Neural crest cell (in vitro differentiated cells): ENCODE measurements around the gene SEC11A. TPM values are rescaled to one million over a fixed set of nuclear protein-coding genes. Genes with fewer than 3 reads are reported as not detected.

ENCODE experiments used
- DNase-seq: peaks from one replicate; pipeline ENCODE4 v3.0.0; 2021; ENCODE audit warnings: low read depth, mixed read lengths, low spot score
- H3K27ac Mint-ChIP-seq: one replicate; pipeline ENCODE4 v1.8.0; 2021; ENCODE audit warnings: mild to moderate bottlenecking, mixed read lengths; ENCODE audit not compliant: unreplicated experiment
- H3K27me3 Mint-ChIP-seq: 2 replicates; pipeline ENCODE4 v1.8.0; 2021; ENCODE audit warnings: low read depth, mild to moderate bottlenecking, mixed read lengths
- H3K36me3 Mint-ChIP-seq: 2 replicates; pipeline ENCODE4 v1.8.0; 2021; ENCODE audit warnings: low read depth, mild to moderate bottlenecking, mixed read lengths
- H3K4me1 Mint-ChIP-seq: 2 replicates; pipeline ENCODE4 v1.8.0; 2021; ENCODE audit warnings: mixed read lengths
- H3K4me3 Mint-ChIP-seq: one replicate; pipeline ENCODE4 v1.8.0; 2021; ENCODE audit warnings: mild to moderate bottlenecking, mixed read lengths
- H3K9me3 Mint-ChIP-seq: 2 replicates; pipeline ENCODE4 v1.8.0; 2021; ENCODE audit warnings: mixed read lengths
- total RNA-seq: library from RNA; stranded (reverse); gene quantifications from 2 replicates; pipeline ENCODE4 v1.2.1, GENCODE V29; 2021
- TF ChIP-seq, protein P1 (sequence below): fragments of 200-600 bp; sonication (generic); conservative IDR thresholded peaks from 2 replicates; pipeline ENCODE4 v1.5.0; 2021; ENCODE audit warnings: antibody characterized with exemption, mild to moderate bottlenecking

Gene SEC11A
- total RNA-seq, 1 donor from 2014 or later, result 201 TPM

DNA sequence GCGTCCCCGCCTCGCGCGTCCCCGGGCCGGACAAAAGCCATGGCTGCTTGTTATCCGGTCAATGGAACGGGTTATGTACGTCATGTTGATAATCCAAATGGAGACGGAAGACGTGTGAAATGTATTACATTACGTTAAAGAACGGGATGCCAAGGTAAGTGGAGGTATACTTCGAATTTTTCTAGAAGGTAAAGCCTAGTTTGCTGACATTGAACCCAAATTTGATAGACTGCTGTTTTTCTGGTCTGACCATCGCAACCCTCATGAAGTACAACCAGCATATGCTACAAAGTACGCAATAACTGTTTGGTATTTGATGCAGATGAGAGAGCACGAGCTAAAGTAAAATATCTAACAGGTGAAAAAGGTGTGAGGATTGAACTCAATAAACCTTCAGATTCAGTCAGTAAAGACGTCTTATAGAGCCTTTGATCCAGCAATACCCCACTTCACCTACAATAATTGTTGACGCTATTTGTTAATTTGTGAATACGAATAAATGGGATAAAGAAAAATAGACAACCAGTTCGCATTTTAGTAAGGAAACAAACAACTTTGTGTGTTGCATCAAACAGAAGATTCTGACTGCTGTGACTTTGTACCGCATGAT is 81.6 kb downstream of the SEC11A start:
- peak overlapping the region; percentile 56 for H3K4me3 Mint-ChIP-seq
- H3K27ac Mint-ChIP-seq, result no peak overlapping the region
- peaks cover 10% of the 10 kb centered on the region for H3K27me3 Mint-ChIP-seq
- TF ChIP-seq, protein P1, sequence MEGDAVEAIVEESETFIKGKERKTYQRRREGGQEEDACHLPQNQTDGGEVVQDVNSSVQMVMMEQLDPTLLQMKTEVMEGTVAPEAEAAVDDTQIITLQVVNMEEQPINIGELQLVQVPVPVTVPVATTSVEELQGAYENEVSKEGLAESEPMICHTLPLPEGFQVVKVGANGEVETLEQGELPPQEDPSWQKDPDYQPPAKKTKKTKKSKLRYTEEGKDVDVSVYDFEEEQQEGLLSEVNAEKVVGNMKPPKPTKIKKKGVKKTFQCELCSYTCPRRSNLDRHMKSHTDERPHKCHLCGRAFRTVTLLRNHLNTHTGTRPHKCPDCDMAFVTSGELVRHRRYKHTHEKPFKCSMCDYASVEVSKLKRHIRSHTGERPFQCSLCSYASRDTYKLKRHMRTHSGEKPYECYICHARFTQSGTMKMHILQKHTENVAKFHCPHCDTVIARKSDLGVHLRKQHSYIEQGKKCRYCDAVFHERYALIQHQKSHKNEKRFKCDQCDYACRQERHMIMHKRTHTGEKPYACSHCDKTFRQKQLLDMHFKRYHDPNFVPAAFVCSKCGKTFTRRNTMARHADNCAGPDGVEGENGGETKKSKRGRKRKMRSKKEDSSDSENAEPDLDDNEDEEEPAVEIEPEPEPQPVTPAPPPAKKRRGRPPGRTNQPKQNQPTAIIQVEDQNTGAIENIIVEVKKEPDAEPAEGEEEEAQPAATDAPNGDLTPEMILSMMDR, result no peak
- H3K36me3 Mint-ChIP-seq, result peaks cover 6% of the 10 kb centered on the region
- DNase-seq, result no peak
- no peaks in the 10 kb centered on the region for H3K9me3 Mint-ChIP-seq
- peaks cover 31% of the 10 kb centered on the region for H3K4me1 Mint-ChIP-seq

DNA sequence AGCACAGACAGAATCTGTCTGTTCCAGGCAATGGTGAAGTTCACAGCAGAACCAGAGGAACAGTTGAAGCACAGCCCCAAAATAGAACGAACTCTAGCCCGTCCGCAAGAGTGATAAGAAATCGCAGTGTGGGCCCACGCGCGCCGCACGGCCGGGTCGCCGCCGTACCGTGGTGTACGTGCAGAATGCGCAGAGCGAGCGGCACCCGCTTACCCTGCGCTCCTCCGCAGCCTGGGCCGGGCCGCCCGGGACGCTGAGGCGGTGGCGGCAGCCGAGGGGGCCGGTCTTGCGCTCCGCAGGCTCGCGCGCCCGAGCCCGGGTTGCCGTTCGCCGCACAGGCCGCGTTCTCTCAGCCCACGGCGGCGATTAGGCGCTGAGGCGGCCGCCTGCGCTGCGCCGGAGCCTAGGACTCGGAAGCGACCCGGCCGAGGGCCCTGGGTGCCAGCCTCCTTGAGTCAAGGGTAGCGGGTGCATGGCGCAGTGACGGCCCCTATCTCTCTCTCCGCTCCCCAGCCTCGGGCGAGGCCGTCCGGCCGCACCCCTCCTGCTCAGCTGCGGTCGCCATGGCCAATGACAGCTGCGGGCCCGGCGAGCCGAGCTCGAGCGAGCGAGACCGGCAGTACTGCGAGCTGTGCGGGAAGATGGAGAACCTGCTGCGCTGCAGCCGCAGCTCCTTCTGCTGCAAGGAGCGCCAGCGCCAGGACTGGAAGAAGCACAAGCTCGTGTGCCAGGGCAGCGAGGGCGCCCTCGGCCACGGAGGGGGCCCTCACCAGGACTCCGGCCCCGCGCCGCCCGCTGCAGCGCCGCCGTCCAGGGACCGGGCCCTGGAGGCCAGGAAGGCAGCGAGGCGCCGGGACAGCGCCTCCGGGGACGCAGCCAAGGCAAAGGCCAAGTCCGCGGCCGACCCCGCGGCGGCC is 82.4 kb downstream of the SEC11A start:
- TF ChIP-seq, protein P1, result no peak
- no peak overlapping the region for H3K27ac Mint-ChIP-seq
- peak overlapping the region; percentile 92 for H3K4me3 Mint-ChIP-seq
- H3K27me3 Mint-ChIP-seq, result peaks cover 10% of the 10 kb centered on the region
- peaks cover 6% of the 10 kb centered on the region for H3K36me3 Mint-ChIP-seq
- DNase-seq, result peak; percentile 54
- peaks cover 31% of the 10 kb centered on the region for H3K4me1 Mint-ChIP-seq
- H3K9me3 Mint-ChIP-seq, result no peaks in the 10 kb centered on the region

DNA sequence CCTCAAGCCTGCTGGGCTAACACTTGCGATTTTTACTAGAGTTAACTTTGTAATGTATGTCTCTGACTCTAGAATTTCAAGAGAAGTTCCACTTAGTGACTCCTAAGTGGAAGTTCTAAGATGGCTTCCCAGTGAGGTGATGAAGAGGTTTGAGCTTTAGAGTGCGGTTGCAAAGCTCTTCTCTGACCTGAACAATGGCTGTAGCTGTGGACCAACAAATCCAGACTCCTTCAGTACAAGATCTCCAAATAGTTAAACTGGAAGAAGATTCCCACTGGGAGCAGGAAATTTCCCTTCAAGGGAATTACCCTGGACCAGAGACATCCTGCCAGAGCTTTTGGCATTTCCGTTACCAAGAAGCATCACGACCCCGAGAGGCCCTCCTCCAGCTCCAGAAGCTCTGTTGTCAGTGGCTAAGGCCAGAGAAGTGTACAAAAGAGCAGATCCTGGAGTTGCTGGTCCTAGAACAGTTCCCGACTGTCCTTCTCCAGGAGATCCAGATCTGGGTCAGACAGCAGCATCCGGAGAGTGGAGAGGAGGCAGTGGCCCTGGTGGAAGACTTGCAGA is 84.2 kb downstream of the SEC11A start:
- TF ChIP-seq, protein P1, result no peak
- H3K4me1 Mint-ChIP-seq, result peaks cover 31% of the 10 kb centered on the region
- DNase-seq, result no peak
- H3K9me3 Mint-ChIP-seq, result no peaks in the 10 kb centered on the region
- H3K4me3 Mint-ChIP-seq, result peak overlapping the region; percentile 96
- peaks cover 10% of the 10 kb centered on the region for H3K27me3 Mint-ChIP-seq
- peaks cover 6% of the 10 kb centered on the region for H3K36me3 Mint-ChIP-seq
- H3K27ac Mint-ChIP-seq, result no peak overlapping the region

DNA sequence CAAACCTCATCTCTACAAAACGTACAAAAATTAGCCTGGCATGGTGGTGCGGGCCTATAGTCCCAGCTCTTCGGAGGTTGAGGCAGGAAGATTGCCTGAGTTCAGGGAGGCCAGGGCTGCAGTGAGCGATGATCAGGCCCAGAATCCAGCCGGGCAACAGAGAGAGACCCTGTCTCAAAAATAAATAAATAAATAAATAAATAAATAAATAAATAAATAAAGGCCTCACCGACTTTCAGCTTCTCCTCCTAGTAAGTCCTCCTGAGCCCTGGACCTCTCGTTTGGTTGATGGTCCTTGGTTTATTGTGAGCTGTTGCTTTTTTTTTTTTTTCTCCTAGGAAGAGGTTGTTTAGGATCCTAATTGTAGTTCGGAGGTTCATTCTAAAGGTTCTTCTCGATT is 86.9 kb downstream of the SEC11A start:
- Mint-ChIP-seq H3K4me3 (peak overlapping the region; percentile 73), H3K27me3 (peaks cover 2% of the 10 kb centered on the region), H3K36me3 (peaks cover 17% of the 10 kb centered on the region), H3K4me1 (peaks cover 22% of the 10 kb centered on the region), H3K27ac (no peak overlapping the region), H3K9me3 (no peaks in the 10 kb centered on the region)
- TF ChIP-seq, protein P1, result no peak
- no peak for DNase-seq

DNA sequence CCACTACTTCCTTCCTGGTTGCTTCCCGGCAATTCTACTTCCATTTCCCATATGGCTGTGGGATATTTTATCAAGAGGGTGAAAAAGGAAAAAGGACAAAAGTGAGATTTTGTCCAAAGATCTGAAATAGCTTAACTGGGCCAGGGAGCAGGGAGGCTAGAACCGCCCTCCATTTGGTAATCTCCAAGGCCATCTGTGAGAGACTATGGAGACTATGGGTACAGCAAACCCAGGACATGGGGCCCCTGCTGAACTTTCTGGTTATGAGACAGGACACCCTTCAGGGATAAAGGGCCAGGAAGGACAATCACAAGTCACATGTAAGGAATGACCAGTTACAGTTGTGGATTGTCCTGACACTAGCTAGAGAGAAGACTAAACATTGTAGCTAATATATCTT is 90.8 kb downstream of the SEC11A start:
- no peaks in the 10 kb centered on the region for H3K4me1 Mint-ChIP-seq
- peaks cover 47% of the 10 kb centered on the region for H3K36me3 Mint-ChIP-seq
- TF ChIP-seq, protein P1, result no peak
- no peaks in the 10 kb centered on the region for H3K27me3 Mint-ChIP-seq
- peaks cover 14% of the 10 kb centered on the region for H3K9me3 Mint-ChIP-seq
- H3K4me3 Mint-ChIP-seq, result no peak overlapping the region
- no peak for DNase-seq
- no peak overlapping the region for H3K27ac Mint-ChIP-seq
